GM18867 (cell line): ENCODE measurements around the gene ACOXL.

Source experiments
- ATAC-seq: cut with Tn5 transposase; IDR thresholded peaks from one replicate; pipeline ENCODE4 v1.9.1; 2021; ENCODE audit warnings: mild to moderate bottlenecking, moderate library complexity; ENCODE audit not compliant: unreplicated experiment

ACOXL gene

DNA sequence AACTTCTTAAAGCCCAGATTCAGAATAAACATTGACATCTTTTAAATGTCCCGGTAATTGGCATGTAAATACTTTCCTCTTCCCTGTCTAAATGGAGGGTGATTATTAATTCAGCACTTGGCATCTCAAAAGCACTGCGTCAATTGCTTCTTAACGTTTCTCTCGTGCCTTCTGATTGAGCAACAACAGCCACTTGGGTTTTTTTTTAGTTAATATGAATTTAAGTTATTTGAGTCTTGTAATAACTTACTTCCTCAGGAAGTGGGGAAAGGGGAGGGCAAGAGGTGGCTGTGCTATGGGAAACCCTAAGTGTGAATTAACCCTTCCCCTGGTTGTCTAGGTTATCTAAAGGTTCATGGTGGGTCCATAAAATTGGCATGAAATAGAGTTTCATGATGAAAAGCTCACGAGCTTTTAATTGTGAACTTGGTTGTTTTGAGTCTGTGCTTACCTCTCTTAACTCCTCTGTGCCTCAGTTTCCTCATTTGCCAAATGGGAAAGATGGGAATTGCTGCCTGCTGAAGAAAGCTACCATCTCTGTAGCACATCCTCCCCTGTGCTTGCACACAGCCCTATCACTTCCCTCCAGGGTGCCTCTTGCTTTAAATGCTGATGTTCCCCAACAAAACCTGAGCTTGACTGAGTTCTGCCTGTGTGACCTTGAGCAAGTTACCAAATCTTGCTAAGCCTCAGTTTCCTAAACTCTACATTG is 262.0 kb downstream of the ACOXL start:
- ATAC-seq, result no peak

- ATAC-seq, result no peak
These were observed 263.5 kb downstream of the ACOXL start for GRCh38 chr2:110995911-110996310.

DNA sequence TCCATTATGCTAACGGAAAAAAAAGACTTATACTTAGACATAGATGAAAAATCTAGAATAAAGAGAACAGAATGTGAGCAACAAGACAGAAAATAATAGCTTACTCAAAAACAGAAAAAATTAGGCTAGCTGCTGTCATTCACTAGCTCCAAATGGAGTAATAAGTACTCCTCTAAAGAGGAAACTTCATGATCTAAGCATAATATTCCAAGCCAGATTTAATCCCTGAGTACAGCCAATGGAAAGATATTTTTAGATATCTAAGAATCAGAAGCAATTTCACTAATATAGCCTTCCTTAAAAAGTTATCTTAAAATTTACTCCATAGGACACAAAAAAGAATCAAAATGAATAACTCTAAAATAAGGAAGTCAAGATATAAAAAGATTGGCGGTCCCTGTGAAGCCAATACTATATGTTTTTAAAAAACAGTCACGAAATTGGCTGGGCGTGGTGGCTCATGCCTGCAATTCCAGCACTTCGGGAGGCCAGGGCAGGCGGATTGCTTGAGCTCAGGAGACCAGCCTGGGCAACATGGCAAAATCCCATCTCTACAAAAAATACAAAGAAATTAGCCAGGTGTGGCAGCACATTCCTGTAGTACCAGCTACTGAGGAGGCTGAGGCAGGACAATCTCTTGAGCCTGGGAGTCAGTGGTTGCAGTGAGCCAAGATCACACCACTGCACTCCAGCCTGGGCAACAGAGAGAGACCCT is 265.1 kb downstream of the ACOXL start:
- ATAC-seq, result no peak

DNA sequence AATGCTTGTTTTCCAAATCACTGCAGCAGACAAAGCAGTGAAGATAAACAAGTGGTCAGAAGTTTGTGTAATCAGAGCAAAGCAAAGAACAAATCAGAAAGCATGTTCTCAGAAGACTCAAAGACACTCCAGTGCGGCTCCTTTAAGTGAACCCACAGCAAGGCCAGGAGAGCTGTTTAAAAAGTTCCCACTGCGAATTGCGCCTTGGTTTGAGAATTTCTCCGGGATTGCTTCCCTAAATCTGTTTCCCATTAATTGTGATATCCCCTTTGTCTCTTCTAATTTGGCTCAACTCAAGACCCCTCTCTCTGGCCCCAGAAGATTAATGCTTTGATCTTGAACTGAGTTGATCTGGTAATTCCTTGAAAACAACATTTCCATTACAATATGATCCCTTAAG is 265.9 kb downstream of the ACOXL start:
- ATAC-seq, result no peak

- no peak for ATAC-seq
These were observed 267.3 kb downstream of the ACOXL start for GRCh38 chr2:110999626-111000025.

DNA sequence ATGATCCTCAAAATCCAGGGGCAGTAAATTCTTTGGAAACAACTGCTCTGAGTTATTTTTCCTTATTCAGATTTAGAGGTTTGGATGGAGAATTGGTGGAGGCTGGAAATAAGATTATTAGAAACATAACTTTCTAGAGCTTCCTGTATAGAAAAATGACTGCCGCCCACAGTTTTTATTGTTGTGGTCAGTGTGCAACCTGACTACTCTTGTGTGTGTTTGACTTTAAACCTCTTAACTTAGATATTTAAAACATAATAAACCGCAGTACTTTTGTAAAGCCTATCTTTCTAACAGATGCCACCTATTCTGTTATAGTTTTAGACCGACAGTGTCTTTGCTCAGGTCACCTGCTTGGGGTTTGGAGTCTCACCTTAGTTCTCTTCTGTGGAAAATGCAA is 272.9 kb downstream of the ACOXL start:
- no peak for ATAC-seq

DNA sequence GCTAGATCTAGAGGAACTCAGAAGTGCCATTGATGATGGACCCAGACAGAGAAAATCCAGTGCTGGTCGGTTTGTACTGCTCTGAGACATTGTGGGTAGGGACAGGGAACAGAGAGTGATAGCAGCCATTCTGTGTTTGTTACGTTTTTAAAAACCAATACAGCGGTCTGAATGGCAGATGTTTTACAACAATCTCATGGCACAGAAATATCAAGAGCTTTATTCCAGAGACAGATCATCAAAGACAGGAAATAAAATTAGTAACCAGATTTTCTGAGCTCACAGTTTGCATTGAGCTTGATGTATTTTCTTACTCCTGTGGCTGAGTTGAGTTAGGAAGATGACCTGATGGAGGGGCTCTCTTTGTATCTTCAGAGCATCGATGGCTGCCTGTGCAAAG is 273.4 kb downstream of the ACOXL start:
- no peak for ATAC-seq

DNA sequence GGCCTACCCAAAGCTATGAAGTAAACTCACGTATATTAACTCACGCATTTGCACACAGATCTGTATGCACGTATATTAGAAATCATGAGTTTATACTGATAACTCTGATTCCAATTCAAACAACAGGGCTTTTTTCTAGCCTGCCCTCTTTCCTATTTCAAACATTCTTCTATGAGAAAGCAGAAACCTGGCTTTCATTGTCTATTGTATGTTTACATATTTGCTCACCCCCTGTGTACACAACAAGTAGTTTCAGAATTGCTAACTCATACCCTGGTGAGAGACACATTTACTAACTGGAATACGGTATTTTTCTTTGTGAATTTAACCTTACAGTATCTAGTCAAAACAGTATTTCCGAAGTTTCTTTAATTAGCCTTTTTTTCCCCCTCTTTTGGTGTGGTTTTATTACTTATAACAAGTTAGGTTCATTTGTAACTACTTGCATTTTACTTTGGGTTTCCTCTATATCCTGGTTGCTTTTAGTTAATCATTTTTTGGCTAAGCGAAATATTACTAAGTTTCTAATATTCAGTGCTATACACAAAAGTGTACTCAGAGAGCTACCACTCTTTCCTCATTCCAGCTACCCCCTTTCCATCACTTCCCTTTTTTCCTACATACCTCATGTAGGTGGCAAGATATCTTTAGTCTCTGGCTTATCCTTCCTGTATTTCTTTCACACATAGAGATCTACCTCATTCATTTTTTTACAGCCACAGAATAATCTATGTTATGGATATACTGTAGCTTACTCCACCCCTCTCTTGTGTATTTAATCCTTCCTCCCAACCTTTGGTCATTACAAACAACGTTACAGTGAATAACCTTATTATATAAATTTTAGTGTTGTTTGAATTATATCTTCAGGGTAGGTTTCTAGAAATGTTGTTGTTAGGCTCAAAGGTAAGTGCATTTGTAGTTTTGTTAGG is 275.6 kb downstream of the ACOXL start:
- no peak for ATAC-seq

- ATAC-seq, result no peak
These were observed 278.8 kb downstream of the ACOXL start for GRCh38 chr2:111011218-111011617.

- no peak for ATAC-seq
These were observed 283.1 kb downstream of the ACOXL start for GRCh38 chr2:111015283-111015995.

GRCh38 chr2:111017034-111017622 is 284.8 kb downstream of the ACOXL start:
- ATAC-seq, result no peak

DNA sequence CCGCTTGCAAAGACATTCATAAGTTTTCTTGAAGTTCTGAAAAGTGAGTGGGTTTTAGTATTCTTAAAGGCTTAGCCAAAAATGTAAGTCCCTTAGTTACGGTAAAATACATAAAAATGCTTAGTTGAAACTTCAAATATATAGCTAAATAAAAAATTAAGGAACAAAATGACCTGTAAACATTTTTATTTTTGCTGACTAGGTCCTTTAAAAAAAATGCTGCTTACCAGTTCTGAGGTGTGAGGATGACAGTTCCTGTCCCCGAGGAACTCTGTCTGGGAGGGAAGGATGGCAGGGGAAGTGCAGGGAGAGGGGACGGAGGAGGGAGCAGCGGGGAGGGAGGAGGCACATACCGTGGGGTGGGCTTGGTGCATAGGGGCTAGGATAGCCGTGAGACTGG is 285.5 kb downstream of the ACOXL start:
- ATAC-seq, result no peak

- ATAC-seq, result no peak
These were observed 287.0 kb downstream of the ACOXL start for GRCh38 chr2:111019381-111019780.

GRCh38 chr2:111022633-111023032 is 290.3 kb downstream of the ACOXL start:
- ATAC-seq, result no peak

DNA sequence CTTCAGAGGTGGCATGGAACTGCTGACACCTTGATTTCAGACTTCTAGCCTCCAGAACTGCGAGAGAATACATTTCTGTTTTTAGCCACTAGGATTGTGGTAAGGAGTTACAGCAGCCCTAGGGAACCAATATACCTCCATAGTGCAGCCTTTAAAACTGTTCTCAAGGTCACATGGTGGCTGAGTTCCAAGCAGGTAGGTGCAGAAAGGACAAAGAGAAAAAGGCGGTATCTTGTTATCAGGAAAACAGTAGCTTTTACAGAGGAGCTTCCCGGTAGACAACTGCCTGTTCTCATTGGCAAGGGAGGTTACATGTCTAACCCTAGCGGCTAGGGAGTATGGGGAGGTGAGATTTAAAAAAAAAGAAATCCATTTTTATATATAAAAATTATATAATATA is 292.1 kb downstream of the ACOXL start:
- ATAC-seq, result no peak

- no peak for ATAC-seq
These were observed 292.9 kb downstream of the ACOXL start for GRCh38 chr2:111025288-111025687.

GRCh38 chr2:111028720-111029119 is 296.3 kb downstream of the ACOXL start:
- no peak for ATAC-seq

DNA sequence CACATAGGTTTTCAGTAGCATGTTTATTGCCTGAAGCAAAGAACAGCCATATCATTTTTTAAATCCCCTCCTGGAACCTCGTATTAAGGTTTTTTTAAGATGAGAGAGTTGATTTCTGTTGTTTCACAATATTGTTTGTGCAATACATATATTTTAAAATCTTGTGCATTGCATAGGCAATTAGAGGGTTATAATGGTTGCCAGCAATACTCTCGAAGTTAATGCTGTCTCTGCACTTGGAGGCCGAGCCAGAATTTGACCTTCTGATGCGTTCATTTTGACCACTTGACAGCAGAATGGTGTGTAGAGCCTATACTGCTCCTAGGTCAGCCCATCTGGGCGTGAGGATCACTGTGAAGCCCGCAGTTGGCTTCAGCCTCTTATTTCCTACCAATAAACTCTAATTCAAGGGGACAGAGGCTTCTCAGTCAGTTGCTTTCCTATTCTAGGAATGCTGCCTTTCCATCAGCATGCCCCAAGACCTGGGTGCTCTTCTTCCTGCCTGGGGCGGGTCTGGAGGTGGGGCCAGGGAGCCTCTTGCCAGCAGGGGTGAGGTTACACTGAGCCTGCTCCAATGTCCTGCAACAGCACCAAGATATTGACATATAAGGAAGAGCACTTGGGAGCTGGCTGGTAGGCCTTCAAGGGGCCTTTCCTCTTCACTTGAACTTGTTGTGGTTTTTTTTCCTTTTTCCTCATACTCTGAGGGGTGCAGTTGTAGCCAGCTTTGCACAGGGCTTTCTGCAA is 297.0 kb downstream of the ACOXL start:
- ATAC-seq, result no peak

GRCh38 chr2:111030260-111030891 is 298.0 kb downstream of the ACOXL start:
- ATAC-seq, result peak; percentile 65
